K562 (cell line): ENCODE results near the gene KIF23. TPM values are rescaled to one million over a fixed set of nuclear protein-coding genes. Genes with fewer than 3 reads are reported as not detected.

Source experiments
- ARHGAP35 ChIP-seq: fragments of 450-650 bp; IDR thresholded peaks from 2 replicates; pipeline ENCODE4 v1.6.1; 2018; ENCODE audit not compliant: partially characterized antibody
- CBFA2T3 ChIP-seq: fragments of 450-650 bp; IDR thresholded peaks from 2 replicates; pipeline ENCODE4 v1.6.1; 2017
- FOXM1 ChIP-seq, 2 experiments: fragments of 450-650 bp in 1 of 2; sonication (generic) in 1 of 2; formaldehyde crosslinking in 1 of 2; IDR thresholded peaks; 2 replicates each; pipeline versions ENCODE4 v1.6.1 to v1.9.0; 2017 to 2022; ENCODE audit warnings: low read depth in 2 of 2, mild to moderate bottlenecking in 2 of 2, missing genetic modification reagents in 1 of 2, moderate library complexity in 1 of 2
- HSF4 ChIP-seq: fragments of 250-450 bp; sonication (Bioruptor Pico); IDR thresholded peaks from 2 replicates; pipeline ENCODE4 v2.1.2; 2022; ENCODE audit warnings: mild to moderate bottlenecking, moderate library complexity, borderline replicate concordance
- KDM4B ChIP-seq, 2 experiments: fragments of 450-650 bp in 1 of 2; sonication (generic) in 1 of 2; IDR thresholded peaks; 2 replicates each; pipeline ENCODE4 v1.6.1; 2016 to 2017; ENCODE audit warnings: borderline replicate concordance in 2 of 2, antibody characterized with exemption in 1 of 2, low read depth in 1 of 2, mild to moderate bottlenecking in 1 of 2
- MIER1 ChIP-seq: fragments of 450-650 bp; IDR thresholded peaks from 2 replicates; pipeline ENCODE4 v1.6.1; 2016; ENCODE audit warnings: antibody characterized with exemption, mild to moderate bottlenecking, low read depth
- NEUROD1 ChIP-seq: fragments of 150-350 bp; IDR thresholded peaks from 2 replicates; pipeline ENCODE4 v1.6.1; 2014; ENCODE audit warnings: borderline replicate concordance, low read length, low read depth; ENCODE audit not compliant: partially characterized antibody
- PCBP1 ChIP-seq: fragments of 200-400 bp; formaldehyde crosslinking; IDR thresholded peaks from 2 replicates; pipeline ENCODE4 v1.6.1; 2018; ENCODE audit warnings: mild to moderate bottlenecking, low read depth, low read length; ENCODE audit not compliant: poor library complexity, severe bottlenecking
- PCBP2 ChIP-seq: fragments of 200-400 bp; formaldehyde crosslinking; IDR thresholded peaks from 2 replicates; pipeline ENCODE4 v1.6.1; 2018; ENCODE audit warnings: low read length, low read depth, mild to moderate bottlenecking, moderate library complexity; ENCODE audit not compliant: poor library complexity, severe bottlenecking
- PPARD ChIP-seq: fragments of 250-450 bp; sonication (Bioruptor Pico); IDR thresholded peaks from 2 replicates; pipeline ENCODE4 v1.8.0; 2022; ENCODE audit warnings: inconsistent platforms, mild to moderate bottlenecking, moderate library complexity
- SAP30 ChIP-seq: fragments of 200-600 bp; sonication (generic); IDR thresholded peaks from 2 replicates; pipeline ENCODE4 v1.6.1; 2012; ENCODE audit warnings: borderline replicate concordance, low read depth, mild to moderate bottlenecking, moderate library complexity, low read length, control low read depth, inconsistent platforms; ENCODE audit not compliant: insufficient read depth, poor library complexity, severe bottlenecking
- SIX5 ChIP-seq, 2 experiments: IDR thresholded peaks; 2 replicates each; pipeline ENCODE4 v1.6.1; 2011; ENCODE audit warnings: low read length in 2 of 2, borderline replicate concordance in 1 of 2, low read depth in 1 of 2, mild to moderate bottlenecking in 1 of 2, moderate library complexity in 1 of 2; ENCODE audit not compliant: insufficient read depth in 1 of 2
- SNRNP70 ChIP-seq: fragments of 200-400 bp; formaldehyde crosslinking; optimal IDR thresholded peaks from 2 replicates; pipeline ENCODE3; 2017; ENCODE audit warnings: low read depth, low read length
- SREBF2 ChIP-seq: sonication (generic); formaldehyde crosslinking; IDR thresholded peaks from 2 replicates; pipeline ENCODE4 v1.4.0; 2020; ENCODE audit warnings: mild to moderate bottlenecking, missing genetic modification reagents
- ZNF75A ChIP-seq: fragments of 450-650 bp; formaldehyde crosslinking; IDR thresholded peaks from 2 replicates; pipeline ENCODE4 v1.4.0; 2020; ENCODE audit warnings: mild to moderate bottlenecking
- ZNF766 ChIP-seq: fragments of 200-800 bp; sonication (Bioruptor generic); conservative IDR thresholded peaks from 2 replicates; pipeline ENCODE4 v1.6.1; 2016; ENCODE audit warnings: missing genetic modification characterization, missing compliant biosample characterization
- polyA plus RNA-seq, 8 experiments: library from polyadenylated mRNA; depleted of rRNA in 4 of 8; stranded (reverse) in 5 of 8; unstranded in 3 of 8; fragments of >200 nt; fragmentation: Nextera tagmentation in 2 of 8; fragmentation: Illumina TruSeq in 1 of 8; extraction: Ambion mirVana in 2 of 8; extraction: Trizol in 1 of 8; gene quantifications; 2 replicates each; pipeline versions ENCODE4 v1.2.1 to v1.2.3, GENCODE V29; 2011 to 2014; ENCODE audit warnings: inconsistent platforms in 1 of 8, missing spikeins in 1 of 8
- total RNA-seq, 7 experiments: library from RNA; depleted of rRNA in 6 of 7; stranded (reverse); fragments of >200 nt in 6 of 7; fragmentation: Illumina TruSeq in 2 of 7; extraction: Trizol in 2 of 7; gene quantifications; 2 replicates each; pipeline versions ENCODE4 v1.2.1 to v1.2.3, GENCODE V29; 2011 to 2021; ENCODE audit warnings: low replicate concordance in 1 of 7
- TF ChIP-seq, protein P1 (sequence below): sonication (generic); formaldehyde crosslinking; IDR thresholded peaks from 2 replicates; pipeline ENCODE4 v1.8.1; 2023; ENCODE audit warnings: mild to moderate bottlenecking, missing genetic modification reagents
- TF ChIP-seq, protein P2 (sequence below): sonication (generic); formaldehyde crosslinking; IDR thresholded peaks from 2 replicates; pipeline ENCODE4 v1.8.0; 2022; ENCODE audit warnings: mild to moderate bottlenecking, missing genetic modification reagents

The KIF23 gene
- total and polyA plus RNA-seq, 9 of the 15 experiments (the other 6 are each of a cell fraction or from before 2014, with no cell fraction given): 29.4 to 58.2 (median 41.9) TPM

DNA sequence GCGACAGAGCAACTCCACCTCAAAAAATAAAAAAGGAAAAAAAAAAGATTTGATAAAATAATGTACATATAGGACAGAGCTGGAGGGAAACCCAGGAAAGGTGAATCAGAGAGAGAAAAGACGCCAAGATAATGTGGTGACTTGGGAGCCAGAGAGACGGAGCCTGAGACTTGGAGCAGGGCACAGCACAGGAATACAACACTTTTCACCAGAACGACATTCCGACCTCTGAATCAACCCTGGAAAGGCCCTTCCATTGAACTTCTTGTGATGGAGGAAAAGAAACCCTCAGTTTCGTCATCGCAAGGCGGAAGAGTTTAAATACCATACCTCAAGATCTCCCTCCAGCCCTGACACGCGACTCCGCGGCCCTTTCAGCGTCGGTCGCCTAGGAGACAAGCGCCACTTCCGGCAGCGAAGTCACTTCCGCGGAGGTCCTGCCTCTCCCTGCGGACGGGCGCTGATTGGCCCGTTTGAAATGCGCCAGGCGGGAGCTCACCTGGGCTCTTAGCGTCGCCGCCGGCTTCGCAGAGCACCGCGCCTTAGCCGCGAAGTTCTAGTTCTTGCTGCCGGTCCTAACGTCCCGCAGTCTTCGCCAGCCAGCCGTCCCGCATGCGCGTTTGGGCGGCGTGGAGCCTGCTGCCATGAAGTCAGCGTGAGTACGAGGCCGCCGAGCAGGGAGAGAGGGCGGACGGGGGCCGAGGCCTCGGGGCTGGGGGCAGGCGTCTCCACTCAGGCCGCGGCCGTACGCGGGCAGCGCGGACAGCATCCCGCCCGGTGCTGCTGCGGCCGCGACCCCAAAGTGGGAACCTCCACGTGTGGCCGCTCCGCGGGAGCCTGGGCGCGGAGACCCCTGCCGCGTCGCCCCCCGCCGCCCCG is at the start of gene KIF23 (continued):
- TF ChIP-seq, protein P1, sequence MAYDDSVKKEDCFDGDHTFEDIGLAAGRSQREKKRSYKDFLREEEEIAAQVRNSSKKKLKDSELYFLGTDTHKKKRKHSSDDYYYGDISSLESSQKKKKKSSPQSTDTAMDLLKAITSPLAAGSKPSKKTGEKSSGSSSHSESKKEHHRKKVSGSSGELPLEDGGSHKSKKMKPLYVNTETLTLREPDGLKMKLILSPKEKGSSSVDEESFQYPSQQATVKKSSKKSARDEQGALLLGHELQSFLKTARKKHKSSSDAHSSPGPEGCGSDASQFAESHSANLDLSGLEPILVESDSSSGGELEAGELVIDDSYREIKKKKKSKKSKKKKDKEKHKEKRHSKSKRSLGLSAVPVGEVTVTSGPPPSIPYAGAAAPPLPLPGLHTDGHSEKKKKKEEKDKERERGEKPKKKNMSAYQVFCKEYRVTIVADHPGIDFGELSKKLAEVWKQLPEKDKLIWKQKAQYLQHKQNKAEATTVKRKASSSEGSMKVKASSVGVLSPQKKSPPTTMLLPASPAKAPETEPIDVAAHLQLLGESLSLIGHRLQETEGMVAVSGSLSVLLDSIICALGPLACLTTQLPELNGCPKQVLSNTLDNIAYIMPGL (CRISPR knock-in tag): 0 out of 2 replicates have a peak, but pooled peaks have one; percentile 25
- TF ChIP-seq FOXM1 (IDR thresholded peaks at IDR 0.05; ENCODE audit: low read depth): peak; percentile 99
- TF ChIP-seq FOXM1 (CRISPR knock-in tag; IDR thresholded peaks at IDR 0.05; ENCODE audit: low read depth): peak; percentile 99
- peak; percentile 93 for TF ChIP-seq SAP30
- no peak for TF ChIP-seq CBFA2T3
- no peak for TF ChIP-seq ZNF75A (CRISPR knock-in tag)
- TF ChIP-seq PCBP1: peak; percentile 60
- TF ChIP-seq SIX5 (IDR thresholded peaks at IDR 0.05; ENCODE audit: borderline replicate concordance in 1 of 2, insufficient read depth in 1 of 2, low read depth in 1 of 2, low read length in 2 of 2): peak in 1 of 2 experiments; percentile 27; a peak in 1 of 4 replicates
- TF ChIP-seq NEUROD1: peak; percentile 59
- TF ChIP-seq KDM4B (IDR thresholded peaks at IDR 0.05; ENCODE audit: borderline replicate concordance in 2 of 2, low read depth in 1 of 2): peak in 1 of 2 experiments; percentile 64; a peak in 1 of 4 replicates
- TF ChIP-seq PPARD (CRISPR knock-in tag): no peak
- TF ChIP-seq SNRNP70: no peak
- peak; percentile 74 for TF ChIP-seq ZNF766
- TF ChIP-seq, protein P2, sequence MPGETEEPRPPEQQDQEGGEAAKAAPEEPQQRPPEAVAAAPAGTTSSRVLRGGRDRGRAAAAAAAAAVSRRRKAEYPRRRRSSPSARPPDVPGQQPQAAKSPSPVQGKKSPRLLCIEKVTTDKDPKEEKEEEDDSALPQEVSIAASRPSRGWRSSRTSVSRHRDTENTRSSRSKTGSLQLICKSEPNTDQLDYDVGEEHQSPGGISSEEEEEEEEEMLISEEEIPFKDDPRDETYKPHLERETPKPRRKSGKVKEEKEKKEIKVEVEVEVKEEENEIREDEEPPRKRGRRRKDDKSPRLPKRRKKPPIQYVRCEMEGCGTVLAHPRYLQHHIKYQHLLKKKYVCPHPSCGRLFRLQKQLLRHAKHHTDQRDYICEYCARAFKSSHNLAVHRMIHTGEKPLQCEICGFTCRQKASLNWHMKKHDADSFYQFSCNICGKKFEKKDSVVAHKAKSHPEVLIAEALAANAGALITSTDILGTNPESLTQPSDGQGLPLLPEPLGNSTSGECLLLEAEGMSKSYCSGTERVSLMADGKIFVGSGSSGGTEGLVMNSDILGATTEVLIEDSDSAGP (CRISPR knock-in tag): no peak
- no peak for TF ChIP-seq MIER1
- TF ChIP-seq SREBF2 (CRISPR knock-in tag): no peak
- TF ChIP-seq HSF4 (CRISPR knock-in tag): no peak
- TF ChIP-seq ARHGAP35: no peak
- no peak for TF ChIP-seq PCBP2
